Measurements from ENCODE around the gene PRKAG2. TPM values are rescaled to one million over a fixed set of nuclear protein-coding genes. Genes with fewer than 3 reads are reported as not detected.

Gene PRKAG2
- total and polyA plus RNA-seq, 8 donors = 12.9 to 34.6 (median 18.0) TPM

DNA sequence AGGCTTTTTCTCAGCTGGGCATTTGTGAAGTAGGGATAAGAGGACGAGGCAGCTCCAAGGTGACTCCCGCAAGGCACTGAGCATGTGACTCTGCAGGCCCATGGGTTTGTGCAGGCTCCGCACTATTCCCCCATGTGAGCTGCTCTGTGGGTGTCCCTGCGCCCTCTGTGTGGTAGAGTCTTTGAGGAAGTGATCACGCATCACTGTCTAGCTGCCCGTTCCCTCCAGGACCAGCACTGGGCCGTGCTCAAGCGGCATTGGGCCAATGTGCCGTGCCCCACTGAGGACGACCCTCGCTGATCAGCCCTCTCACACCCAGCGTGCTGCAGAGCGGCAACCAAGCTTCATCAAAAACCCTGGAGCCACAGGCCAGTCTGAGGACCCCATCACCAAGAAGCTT is 7.5 kb downstream of the PRKAG2 start:
- ATAC-seq = no peak
- no peaks in the 10 kb centered on the region for H3K36me3 ChIP-seq
- no peaks in the 10 kb centered on the region for H3K9me3 ChIP-seq
- H3K27ac ChIP-seq = no peak overlapping the region
- H3K4me3 ChIP-seq = no peak overlapping the region
- intact Hi-C loops (cut with DNase I) = no loop called here
- no peaks in the 10 kb centered on the region for H3K27me3 ChIP-seq
- peaks cover 7 to 25% of the 10 kb centered on the region in 2 donors for H3K4me1 ChIP-seq
- no peak for TF ChIP-seq CTCF (IDR thresholded peaks at IDR 0.05)
- DNase-seq = no peak

DNA sequence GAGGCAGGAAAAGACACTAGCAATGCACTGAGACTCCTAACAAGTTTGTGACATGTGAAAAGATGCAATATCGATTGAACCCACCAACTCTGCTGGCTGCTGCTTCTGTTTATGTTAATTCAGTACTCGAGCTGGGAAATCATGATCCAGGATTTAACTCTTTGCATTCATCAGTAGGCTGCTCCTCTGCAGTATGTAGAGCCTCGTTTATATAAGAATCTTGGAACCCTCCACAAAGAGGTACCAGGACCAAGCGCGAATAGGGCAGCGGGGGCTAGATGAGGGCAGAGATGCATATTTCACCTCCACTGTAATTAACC is 7.8 kb downstream of the PRKAG2 start:
- H3K27me3 ChIP-seq = no peaks in the 10 kb centered on the region
- ATAC-seq (no peak), DNase-seq (no peak)
- no peaks in the 10 kb centered on the region for H3K36me3 ChIP-seq
- peak overlapping the region in 1 of 2 donors; percentile 28 for H3K27ac ChIP-seq
- TF ChIP-seq CTCF (IDR thresholded peaks at IDR 0.05) = no peak
- no peak overlapping the region for H3K4me3 ChIP-seq
- intact Hi-C loops (cut with DNase I) = no loop called here
- H3K9me3 ChIP-seq = no peaks in the 10 kb centered on the region
- H3K4me1 ChIP-seq = peaks cover 7 to 29% of the 10 kb centered on the region in 2 donors

GRCh38 chr7:151868396-151869108 is 8.4 kb downstream of the PRKAG2 start:
- Histone ChIP-seq H3K27me3 (no peaks in the 10 kb centered on the region), H3K36me3 (no peaks in the 10 kb centered on the region), H3K27ac (peak overlapping the region in 1 of 2 donors; percentile 28), H3K4me3 (no peak overlapping the region), H3K4me1 (peaks cover 7 to 34% of the 10 kb centered on the region in 2 donors), H3K9me3 (no peaks in the 10 kb centered on the region)
- DNase-seq (peak in 2 of 4 donors; percentile 21 to 34), ATAC-seq (peak; percentile 34)
- no peak for TF ChIP-seq CTCF (IDR thresholded peaks at IDR 0.05)
- intact Hi-C loops (cut with DNase I) = no loop called here

DNA sequence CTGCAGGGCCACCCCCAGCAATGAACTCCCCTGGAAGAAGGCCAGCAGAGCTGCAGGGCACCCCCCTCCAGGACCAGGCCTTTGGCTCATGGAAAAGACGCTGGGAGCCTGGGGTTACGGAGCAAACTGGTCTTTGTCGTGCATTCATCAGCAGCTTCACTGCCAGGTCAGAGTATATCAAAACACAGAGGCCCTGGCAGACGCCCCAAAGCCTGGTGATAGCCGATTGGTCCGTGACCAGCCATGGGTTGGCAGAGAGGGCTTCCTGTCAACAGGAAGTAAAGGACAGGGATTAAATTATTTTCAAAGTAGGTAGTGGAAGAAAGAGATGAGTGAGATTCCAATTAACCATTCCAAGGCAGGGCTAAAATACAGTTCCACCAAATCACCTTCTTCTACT is 9.0 kb downstream of the PRKAG2 start:
- Histone ChIP-seq H3K4me3 (no peak overlapping the region), H3K27me3 (no peaks in the 10 kb centered on the region), H3K27ac (no peak overlapping the region), H3K9me3 (no peaks in the 10 kb centered on the region), H3K36me3 (no peaks in the 10 kb centered on the region), H3K4me1 (peaks cover 7 to 38% of the 10 kb centered on the region in 2 donors)
- intact Hi-C loops (cut with DNase I) = no loop called here
- ATAC-seq (no peak), DNase-seq (peak in 1 of 4 donors; percentile 31)
- TF ChIP-seq CTCF (IDR thresholded peaks at IDR 0.05) = no peak

- H3K27me3 ChIP-seq = no peaks in the 10 kb centered on the region
- H3K4me1 ChIP-seq = peaks cover 7 to 38% of the 10 kb centered on the region in 2 donors
- no peak overlapping the region for H3K27ac ChIP-seq
- ATAC-seq (no peak), DNase-seq (peak in 1 of 4 donors; percentile 65)
- H3K36me3 ChIP-seq = no peaks in the 10 kb centered on the region
- intact Hi-C loops (cut with DNase I) = no loop called here
- H3K9me3 ChIP-seq = no peaks in the 10 kb centered on the region
- no peak for TF ChIP-seq CTCF (IDR thresholded peaks at IDR 0.05)
- H3K4me3 ChIP-seq = no peak overlapping the region
Measured at GRCh38 chr7:151866761-151867655, 9.9 kb downstream of the PRKAG2 start.

All from left lung (tissue), 10 donors.